NCI-H2227 (cell line): ENCODE results near the gene CCNY.

Experiments used
- DNase-seq: peaks from one replicate; lab custom pipeline; 2025; ENCODE audit not compliant: unreplicated experiment; lab: John Stamatoyannopoulos, UW

Gene CCNY

DNA sequence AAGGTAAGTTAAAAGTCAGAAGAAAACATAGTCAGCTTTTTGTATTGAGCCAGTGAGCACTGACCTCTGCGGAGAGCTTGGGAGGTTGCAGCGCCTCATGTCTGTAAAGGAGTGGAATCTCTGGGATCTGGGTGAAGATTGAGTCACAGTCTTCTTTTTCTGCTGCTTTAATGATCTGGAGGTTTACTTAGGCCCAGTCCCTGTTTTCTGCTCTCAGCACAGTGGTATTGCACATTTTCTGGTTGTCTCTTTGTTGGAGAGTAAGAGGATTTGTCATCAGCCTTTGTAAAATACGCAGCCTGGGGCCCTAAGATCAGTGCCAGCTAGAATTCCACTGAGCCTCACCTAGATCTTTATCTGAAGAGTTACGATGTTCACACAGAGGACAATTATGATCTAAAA, 210.5 kb downstream of the CCNY start:
- no peak for DNase-seq

DNA sequence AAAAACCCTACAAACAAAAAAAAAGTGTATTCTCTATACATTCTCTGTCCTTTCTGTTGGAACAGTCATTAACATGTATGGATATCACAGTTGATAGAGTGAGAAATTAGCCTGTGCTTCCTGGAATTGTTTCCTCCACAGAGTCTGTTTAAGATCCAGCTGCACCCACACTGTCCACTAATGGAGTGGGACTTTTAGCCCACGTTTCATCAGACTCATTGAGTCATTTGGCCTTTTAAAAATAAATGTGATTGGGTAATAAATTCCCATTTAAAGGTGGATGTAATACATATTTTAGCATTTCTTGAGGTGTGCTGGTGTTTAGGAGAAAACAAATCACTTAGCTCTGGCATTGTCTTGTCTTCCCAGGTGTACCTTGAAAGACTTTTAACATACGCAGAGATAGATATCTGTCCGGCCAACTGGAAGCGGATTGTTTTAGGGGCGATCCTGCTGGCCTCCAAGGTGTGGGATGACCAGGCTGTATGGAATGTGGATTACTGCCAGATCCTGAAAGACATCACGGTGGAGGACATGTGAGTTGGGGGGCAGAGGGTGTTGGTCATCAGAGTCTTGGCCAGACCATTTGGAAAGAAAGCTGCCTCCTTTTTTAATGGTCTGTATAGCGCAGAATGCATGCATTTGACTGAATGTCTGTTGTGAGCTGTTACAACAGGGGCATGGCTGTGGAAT, 216.5 kb downstream of the CCNY start:
- no peak for DNase-seq

DNA sequence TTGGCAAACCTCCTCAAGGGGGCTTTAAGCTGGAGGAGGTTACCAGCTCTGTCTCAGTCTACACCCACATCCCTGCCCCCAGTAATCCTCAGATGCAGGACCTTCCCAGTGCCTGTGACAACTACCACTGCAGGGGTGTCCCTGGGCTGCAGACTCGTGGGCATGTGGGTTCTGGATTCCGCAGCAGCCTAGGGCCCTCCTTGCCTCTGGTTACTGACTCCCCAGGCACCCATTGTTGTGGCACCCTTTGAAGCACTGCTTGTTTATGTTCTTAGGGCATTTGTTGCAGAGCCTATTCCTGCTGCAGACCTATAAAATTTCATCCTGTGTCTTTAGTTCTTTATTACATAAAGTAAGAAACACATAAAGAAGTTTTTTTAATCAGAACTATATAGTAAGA, 217.7 kb downstream of the CCNY start:
- no peak for DNase-seq

DNA sequence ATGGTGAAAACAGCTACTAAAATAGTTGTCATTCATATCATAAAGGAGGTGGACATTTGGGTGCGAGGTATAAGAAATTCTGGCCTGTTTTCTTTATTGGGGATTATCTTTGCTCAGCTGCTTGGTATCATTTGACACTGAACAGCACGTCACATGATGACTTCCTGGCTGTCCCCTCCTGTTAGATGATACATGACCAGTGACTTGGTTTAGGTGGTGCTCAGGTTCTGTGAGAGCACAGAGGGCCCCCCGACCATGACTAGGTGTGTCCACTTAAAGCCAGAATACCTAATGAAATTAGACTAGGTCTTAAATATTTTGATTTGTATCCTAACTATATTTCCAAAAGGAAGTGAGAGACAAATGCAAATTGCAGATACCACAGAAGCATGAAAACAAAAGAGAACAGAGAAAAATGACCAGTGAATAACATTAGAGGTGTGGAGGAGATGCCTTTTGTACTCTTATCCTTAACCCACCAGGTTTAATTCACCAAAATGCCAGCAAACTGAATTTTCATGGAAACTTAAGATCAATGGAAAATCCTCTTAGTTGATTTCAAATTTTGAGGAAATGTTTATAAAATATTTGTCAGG, 218.2 kb downstream of the CCNY start:
- DNase-seq, result no peak

DNA sequence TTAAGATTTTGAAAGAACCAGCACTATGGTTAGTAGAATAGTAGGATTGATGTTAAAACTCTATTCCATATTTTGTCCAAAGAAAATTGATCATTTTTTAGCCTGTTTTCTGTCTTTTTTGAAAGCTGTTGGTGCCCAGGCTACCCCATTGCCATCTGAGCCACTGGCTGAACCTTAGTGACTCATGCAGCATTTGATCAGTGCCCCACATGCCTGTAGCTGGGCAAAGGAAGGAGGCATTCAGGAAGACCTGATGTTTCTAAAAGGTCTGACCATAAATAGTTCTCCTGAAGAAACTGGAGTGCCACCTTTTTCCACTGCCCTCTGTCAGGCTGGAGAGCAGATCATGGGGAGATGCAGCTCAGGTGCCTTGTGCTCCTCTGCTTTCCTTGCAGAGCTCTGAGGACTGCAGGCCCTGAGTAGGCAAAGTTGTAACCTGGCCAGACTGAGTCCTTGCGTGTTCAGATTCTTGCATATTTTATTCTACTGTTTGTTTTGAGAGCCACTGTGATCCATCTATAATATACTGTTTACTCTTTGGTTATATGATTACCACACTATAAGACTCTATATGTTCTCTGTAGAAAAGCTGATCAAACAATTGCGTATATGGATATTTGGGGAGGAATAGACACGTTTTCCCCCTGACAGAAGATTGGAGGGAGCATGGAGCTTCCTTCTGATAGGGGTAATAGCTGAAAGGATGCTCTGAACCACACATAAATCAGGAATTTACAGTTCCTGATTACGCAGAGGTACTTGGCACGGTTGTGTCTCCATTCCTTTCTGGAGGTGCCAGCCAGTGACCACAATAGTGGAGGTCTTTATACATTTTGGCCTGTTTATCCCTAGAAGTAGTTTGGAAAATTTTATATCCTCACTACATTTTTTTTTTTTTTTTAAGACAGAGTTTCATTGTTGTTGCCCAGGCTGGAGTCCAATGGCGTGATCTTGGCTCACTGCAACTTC, 219.9 kb downstream of the CCNY start:
- DNase-seq, result no peak

DNA sequence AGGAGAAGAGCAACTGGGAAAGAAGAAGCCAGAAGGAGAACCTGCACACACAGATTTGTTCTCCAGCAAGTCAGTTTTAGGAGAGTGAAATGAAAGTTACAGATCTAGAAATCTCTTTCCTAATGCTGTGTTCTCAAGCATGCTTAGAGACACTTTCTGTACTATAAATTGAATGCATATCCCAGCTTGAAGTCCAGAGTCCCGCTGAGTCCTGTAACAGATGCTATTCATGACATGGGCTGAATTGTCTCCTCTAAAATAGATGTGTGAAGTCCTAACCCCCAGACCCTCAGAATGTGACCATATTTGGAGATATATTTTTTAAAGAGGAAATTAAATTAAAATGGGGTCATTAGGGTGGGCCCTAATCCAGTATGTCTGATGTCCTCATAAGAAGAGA, 222.0 kb downstream of the CCNY start:
- no peak for DNase-seq

DNA sequence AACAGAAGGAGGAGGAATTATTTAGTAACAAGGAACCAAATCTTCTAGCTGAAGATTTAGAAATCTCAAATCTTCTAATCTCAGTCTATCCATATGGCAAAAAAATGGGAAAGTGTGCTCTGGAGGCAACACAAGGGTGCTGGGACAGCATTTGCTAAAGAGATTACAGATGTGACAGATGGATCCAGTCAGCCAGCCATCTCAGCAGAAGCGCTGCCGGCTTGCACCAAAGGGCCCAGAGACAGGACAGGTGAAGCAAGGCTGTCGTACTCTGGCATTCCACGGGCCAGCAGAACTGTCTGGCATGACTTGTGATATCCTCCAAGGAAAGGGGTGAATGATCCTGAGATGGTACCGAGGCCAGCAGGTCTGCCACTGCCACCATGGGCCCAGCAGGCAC, 223.1 kb downstream of the CCNY start:
- no peak for DNase-seq

DNA sequence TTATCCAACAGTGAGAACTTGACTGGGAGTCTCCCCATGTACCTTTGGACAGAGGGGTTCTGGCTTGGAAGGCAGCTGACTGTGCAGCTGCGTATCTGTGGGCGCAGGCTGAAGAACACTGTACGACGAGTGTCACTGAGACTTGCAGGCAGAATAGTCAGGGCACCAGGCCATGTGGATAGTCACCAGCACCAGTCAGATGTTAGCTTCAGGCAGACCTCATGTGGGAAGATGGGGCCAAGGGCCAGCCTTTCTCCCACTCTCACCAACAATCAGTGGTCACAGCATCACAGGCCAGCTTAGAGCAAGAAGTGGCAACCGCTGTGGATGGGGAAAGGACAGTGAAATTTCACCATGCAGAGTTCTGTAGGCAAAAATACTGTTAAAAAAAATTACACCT, 225.4 kb downstream of the CCNY start:
- no peak for DNase-seq

DNA sequence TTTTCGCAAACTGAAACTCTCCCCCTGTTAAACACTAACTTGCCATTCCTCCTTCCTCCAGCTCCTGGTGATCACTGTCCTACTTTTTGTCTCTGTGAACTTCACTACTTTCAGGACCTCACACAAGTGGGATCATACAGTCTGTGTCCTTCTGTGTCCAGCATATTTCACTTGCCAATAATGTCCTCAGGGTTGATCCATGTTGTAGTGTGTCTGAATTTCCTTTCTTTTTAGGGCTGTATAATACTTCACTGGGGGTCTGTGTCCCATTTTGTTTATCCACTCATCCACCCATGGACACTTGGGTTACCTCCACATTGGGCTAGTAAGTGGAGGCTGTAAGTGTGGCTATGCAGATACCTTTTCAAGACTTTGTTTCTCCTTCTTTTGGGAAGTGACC, 226.1 kb downstream of the CCNY start:
- no peak for DNase-seq

DNA sequence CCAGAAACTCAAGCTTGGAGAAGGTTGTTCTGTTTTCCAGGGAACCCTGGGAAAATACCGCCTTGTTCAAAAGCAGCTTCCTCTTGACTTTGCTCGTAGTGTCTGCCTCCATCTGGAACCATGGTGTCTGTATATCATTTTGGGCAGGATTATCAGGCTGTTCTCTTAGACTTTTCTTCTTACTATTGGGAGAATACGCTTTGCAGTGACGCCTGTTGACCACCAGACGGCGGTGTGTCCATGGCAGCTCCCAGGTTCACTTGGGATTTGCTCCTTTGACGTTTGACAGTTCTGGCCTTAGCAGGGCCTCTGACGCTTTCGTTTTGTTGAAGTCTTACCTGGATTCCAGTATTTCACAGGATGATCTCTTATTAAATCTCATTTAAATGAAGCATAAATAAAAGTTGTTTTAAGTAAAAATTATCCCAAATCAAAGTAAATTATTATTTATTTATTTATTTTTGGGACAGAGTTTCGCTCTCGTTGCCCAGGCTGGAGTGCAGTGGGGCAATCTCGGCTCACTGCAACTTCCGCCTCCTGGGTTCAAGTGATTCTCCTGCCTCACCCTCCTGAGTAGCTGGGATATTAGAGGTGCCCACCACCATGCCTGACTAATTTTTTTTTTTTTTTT, 227.1 kb downstream of the CCNY start:
- peak; percentile 65 for DNase-seq

DNA sequence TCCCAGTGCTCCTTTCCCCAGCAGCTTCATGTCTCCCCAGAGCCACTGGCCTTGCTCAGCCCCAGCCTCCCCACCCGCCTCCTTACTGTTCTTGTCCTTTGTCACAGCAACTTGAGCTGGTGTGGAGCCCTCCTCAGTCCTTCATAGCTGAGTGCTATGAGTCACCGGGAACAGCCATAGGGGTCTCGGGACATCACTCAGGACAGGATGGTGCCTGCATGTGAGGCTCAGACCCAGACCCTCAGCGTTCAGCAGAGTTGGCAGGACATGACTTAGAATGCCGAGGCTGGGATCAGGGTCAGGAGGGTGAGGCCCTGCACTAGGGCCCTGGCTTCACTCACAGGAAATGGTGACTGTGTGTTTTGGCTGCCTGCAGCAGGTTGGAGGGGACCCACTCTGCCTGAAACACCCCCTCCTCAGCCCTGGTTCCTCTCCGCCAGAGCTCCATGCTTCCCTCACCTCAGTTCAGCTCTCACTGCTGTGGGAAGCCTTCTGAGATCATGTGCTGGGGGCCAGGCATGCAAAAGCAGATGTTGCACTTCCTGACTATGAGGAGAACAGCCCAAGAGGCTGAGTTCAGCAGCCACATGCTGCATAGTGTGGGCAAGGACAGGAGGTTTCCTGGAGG, 228.1 kb downstream of the CCNY start:
- DNase-seq, result no peak

DNA sequence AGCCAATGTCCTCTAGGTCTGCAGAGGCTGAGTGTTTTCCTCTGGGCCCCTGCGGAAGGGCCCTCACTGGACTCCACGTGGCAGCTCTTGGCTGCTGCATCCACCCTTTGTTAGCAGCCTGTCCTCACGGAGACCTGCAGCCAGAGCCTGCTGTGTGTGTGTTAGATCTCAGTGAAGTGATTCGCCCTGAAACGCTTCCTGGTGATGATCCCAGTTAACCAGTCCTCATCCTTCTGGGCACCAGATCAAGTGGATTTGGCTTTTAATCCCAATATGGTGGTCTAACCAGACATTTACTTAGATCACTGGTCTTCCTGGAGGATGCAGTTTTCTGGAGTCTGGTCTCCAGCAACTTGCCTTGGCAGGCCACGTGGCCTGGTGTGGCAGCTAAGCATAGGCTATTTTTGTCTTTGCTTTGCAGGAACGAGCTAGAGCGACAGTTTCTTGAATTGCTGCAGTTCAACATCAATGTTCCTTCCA, 229.3 kb downstream of the CCNY start:
- no peak for DNase-seq

DNA sequence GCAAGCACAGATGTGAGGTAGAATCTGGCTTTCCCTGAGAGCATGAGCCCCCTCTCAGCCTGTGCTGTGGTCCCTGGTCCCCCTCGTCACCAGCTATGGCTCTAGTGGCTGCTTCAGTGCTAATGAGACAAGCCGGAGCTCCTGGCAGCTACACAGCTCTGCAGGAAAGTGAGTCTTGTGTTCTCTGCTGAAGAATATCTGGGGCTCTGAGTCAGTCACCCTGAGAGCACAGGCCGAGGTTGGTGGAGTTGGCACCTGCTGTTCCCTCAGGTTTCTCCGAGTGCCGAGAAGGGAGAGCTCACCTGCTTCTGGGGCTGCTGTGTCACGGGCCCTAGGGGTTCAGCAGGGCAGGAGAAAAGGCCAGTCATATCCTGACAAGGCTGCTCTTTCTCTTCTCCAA, 231.6 kb downstream of the CCNY start:
- DNase-seq, result no peak

DNA sequence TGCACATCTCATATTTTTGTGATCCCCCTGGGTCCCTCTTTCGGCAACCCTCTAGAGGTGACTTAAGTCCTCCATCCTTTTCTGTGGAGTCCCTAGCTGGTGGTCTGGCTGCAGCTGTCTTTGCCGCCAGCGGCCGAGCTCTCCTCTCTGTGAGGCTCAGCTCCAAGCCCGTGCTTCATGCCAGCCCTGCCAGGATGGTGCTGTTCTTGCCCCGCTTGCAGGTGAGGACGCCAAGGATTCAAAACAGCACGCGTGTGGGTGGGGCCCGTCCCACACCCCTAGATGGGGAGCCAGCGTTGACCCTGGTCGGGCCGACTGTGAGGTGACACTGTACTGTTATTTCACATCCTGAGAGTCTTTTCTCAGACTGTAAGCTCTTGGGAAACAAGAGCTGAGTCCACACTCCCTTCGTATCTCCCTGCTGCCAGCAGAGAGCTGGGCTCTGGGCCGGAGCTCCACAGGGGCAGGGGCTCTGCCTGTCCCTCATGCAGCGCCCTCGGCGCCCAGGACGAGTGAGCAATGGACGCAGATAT, 232.2 kb downstream of the CCNY start:
- no peak for DNase-seq

DNA sequence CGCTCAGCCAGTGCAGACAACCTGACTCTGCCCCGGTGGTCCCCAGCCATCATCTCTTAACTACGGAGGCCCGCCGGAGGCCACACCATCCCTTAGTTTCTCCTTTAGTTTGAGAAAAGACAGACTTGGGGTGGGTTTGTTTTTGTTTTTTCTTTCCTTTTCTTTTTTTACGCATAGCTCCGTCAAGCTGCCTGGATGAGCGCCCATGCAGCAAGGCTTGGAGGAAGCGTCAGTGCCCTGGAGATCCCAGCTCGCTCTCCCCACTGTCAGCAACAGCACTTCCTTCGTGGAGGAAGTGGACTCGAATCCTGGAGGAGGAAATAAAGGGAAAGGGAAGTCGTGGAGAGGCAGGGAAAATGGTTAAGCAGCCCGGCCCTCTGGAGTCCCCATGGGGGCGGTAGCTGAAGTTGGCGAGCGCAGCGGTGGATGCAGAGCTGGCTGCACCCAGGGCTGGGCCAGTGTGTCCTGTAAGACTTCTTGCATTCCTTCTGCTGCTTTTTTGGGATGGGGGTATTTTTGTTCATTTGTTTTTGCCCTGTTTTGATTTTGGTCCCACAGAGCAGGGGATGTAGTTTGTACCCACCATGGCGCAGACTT, 232.9 kb downstream of the CCNY start:
- no peak for DNase-seq

DNA sequence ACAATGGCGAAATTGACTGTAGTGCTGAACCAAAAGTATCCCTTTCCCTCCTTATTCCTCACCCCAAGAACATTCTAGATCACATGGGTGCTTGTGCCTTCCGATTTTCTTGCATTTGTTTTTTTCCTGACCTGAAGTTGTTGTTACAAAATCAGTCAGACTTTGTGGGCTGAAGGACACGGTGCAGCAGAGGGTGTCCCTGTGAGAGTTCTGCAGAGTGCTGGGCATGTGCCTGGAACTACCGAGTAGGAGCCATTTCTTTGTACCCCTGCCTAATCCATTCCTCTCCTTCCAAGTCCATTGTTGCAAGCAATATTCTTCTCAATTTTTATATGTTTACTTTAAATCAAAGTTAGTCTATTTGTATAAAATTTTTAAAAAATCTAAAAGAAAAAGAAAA, 233.5 kb downstream of the CCNY start:
- DNase-seq, result no peak

DNA sequence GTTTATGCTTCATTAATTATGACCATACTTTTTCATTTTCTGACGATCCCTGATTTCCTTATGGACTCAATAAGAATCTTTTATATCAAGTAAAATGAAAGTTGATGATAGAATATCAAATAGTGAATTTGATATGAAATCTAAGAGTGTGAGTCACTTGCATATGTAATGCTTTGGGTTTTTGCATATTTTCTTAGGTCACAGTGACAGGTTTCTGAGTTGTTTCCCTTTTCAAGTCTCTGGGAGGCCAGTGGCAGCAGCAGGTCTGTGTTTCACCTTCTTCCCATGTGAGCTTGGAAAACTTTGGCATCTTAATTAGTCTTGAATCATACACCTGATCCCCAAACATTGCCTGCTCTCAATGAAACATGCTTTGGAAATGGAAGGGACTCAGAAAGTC, 234.1 kb downstream of the CCNY start:
- DNase-seq, result no peak

DNA sequence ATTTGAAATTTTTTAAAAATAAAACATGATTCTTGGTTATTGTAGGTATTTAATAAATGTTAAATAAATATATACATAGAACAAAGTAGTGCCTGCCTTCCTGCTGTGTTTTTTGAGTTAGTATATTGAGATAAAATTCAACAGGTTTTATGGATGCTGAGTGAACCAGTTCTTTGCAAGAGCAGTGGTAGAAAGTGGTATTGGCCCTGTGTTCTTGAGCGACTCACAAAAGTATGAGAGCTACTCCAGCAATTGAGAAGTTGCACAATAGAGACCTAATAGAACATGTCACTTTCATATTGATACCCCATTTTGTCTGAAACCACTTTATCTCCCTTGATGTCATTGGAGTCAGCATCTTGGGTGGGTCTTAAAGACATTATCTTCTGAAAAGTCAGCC, 236.3 kb downstream of the CCNY start:
- no peak for DNase-seq

DNA sequence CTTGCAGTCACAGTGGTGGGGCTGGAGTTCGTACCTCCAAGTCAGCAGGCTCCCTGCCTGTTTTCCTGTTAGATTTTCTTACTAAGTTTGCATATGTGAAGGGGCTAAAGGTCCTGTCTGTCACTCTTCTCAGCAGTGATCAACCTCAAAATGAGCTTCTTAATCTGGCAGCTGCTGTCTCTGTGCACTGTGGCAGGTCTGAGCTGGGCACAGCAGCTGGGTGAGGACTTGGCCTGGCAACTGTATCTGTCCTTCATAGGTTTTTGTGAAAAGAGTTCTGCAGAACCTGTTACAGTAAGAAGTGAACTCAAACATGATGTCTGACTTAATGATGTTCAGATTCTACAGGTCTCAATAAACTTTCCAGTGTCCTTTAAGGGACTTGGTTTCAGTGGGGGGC, 237.5 kb downstream of the CCNY start:
- no peak for DNase-seq

DNA sequence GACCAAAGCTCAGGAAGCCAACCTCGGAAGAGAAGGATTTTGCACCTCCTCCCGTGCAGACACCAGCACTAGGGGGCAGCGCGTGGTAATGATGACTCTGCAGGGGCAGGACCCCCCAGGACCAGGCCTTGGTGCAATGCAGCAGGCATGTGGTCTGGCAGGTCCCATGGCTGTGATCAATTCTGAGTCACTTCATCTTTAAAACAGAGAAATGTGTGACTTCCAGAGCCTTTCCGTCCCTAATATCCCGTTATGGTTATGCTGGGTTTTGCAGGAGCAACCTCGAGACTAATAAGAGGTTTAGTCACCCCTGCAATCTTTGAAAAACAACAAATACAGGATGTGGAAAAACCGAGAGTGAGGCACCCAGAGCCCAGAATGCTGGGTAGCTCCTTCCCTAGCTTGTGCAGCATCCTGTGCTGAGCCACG, 238.6 kb downstream of the CCNY start:
- DNase-seq, result no peak
